Vagina (tissue), 2 donors: ENCODE measurements around the gene ABLIM2.

Experiments
- POLR2A ChIP-seq, 2 donors: fragments of 450-650 bp; IDR thresholded peaks; one replicate each; pipeline ENCODE4 v1.6.1; 2017; ENCODE audit warnings: antibody characterized with exemption in 2 of 2, mild to moderate bottlenecking in 2 of 2, moderate library complexity in 2 of 2
- POLR2AphosphoS5 ChIP-seq, 2 donors: sonication (generic); formaldehyde crosslinking; IDR thresholded peaks; one replicate each; pipeline ENCODE4 v1.9.0; 2017; ENCODE audit warnings: antibody characterized with exemption in 2 of 2, mild to moderate bottlenecking in 2 of 2, low read depth in 1 of 2; ENCODE audit not compliant: insufficient read depth in 1 of 2
- TF ChIP-seq, protein P1 (sequence below), 3 experiments: fragments of 450-650 bp in 2 of 3; fragments of 200-600 bp in 1 of 3; sonication (generic) in 1 of 3; IDR thresholded peaks; one replicate each; pipeline ENCODE4 v1.5.1; 2017 to 2019; ENCODE audit warnings: antibody characterized with exemption in 3 of 3, mild to moderate bottlenecking in 2 of 3, moderate library complexity in 2 of 3

DNA sequence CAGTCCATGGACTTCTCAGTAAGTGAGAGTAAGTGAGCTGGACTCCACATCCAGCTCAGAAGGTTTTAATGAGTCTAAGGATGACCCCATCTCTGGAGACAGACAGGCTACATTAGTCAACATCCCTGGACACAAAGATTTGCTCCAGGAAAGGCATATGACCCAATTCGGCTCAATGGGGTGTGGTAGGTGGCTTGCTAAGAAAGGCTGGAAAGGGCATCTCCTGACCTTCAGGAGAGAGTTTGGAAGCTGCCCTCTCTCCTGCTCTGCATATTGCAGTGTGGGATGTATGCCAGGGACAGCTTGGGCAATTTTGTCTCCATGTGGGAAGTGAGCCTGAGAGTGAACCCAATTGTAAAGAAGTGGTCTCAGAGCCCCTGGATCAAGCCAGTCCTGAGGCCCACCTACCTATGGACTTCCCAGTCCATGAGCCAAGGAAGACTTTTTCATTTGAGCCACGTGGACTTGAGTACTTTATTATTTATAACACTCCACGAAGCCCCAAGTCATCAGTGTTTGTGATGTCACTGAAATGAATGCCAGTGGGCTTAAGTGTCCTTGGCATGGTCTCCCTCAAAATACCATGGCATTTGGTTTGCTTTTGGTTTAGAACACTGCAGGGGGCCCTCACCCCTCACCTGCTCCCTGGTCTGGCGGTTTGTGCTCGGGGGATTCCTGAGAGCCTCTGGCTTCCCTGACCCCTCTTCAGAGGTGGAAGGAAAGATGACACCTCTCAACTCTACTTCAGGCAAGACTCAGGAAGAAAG lies 10.4 kb upstream of the ABLIM2 start:
- TF ChIP-seq, protein P1, sequence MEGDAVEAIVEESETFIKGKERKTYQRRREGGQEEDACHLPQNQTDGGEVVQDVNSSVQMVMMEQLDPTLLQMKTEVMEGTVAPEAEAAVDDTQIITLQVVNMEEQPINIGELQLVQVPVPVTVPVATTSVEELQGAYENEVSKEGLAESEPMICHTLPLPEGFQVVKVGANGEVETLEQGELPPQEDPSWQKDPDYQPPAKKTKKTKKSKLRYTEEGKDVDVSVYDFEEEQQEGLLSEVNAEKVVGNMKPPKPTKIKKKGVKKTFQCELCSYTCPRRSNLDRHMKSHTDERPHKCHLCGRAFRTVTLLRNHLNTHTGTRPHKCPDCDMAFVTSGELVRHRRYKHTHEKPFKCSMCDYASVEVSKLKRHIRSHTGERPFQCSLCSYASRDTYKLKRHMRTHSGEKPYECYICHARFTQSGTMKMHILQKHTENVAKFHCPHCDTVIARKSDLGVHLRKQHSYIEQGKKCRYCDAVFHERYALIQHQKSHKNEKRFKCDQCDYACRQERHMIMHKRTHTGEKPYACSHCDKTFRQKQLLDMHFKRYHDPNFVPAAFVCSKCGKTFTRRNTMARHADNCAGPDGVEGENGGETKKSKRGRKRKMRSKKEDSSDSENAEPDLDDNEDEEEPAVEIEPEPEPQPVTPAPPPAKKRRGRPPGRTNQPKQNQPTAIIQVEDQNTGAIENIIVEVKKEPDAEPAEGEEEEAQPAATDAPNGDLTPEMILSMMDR (IDR thresholded peaks at IDR 0.05) = no peak
- no peak for TF ChIP-seq POLR2A (IDR thresholded peaks at IDR 0.05)
- TF ChIP-seq POLR2AphosphoS5 (IDR thresholded peaks at IDR 0.05; ENCODE audit: insufficient read depth in 1 of 2, low read depth in 1 of 2) = no peak
